ENCODE data around the gene MOB3B. TPM values are rescaled to one million over a fixed set of nuclear protein-coding genes. Genes with fewer than 3 reads are reported as not detected.

MOB3B gene
- total and polyA plus RNA-seq, 2 of the 13 experiments (the other 11 are each of a cell fraction or from before 2014, with no cell fraction given) = 0.03 to 0.09 TPM

- TF ChIP-seq NFAT5 (CRISPR knock-in tag; IDR thresholded peaks at IDR 0.05) = no peak
- no peak for TF ChIP-seq ZNF746 (CRISPR knock-in tag; IDR thresholded peaks at IDR 0.05)
- no peak for TF ChIP-seq NCOR1 (IDR thresholded peaks at IDR 0.05; ENCODE audit: borderline replicate concordance, low read length)
- TF ChIP-seq PPARG (CRISPR knock-in tag; conservative IDR thresholded peaks at IDR 0.05) = no peak
- no peak for TF ChIP-seq ZNF142 (CRISPR knock-in tag; IDR thresholded peaks at IDR 0.05)
- no peak for TF ChIP-seq ZNF446 (CRISPR knock-in tag; IDR thresholded peaks at IDR 0.05)
- TF ChIP-seq SMYD3 (CRISPR knock-in tag; IDR thresholded peaks at IDR 0.05) = no peak
- TF ChIP-seq TRAFD1 (CRISPR knock-in tag; IDR thresholded peaks at IDR 0.05; ENCODE audit: borderline replicate concordance) = no peak
- TF ChIP-seq ZFYVE20 (CRISPR knock-in tag; IDR thresholded peaks at IDR 0.05; ENCODE audit: borderline replicate concordance, low read depth) = no peak
- no peak for TF ChIP-seq FOXC1 (CRISPR knock-in tag; IDR thresholded peaks at IDR 0.05; ENCODE audit: borderline replicate concordance)
These were observed 116.7 kb downstream of the MOB3B start (continued) for GRCh38 chr9:27412963-27413362.

All from HepG2 (cell line).